ENCODE results near the gene CCDC57.

CCDC57 gene

DNA sequence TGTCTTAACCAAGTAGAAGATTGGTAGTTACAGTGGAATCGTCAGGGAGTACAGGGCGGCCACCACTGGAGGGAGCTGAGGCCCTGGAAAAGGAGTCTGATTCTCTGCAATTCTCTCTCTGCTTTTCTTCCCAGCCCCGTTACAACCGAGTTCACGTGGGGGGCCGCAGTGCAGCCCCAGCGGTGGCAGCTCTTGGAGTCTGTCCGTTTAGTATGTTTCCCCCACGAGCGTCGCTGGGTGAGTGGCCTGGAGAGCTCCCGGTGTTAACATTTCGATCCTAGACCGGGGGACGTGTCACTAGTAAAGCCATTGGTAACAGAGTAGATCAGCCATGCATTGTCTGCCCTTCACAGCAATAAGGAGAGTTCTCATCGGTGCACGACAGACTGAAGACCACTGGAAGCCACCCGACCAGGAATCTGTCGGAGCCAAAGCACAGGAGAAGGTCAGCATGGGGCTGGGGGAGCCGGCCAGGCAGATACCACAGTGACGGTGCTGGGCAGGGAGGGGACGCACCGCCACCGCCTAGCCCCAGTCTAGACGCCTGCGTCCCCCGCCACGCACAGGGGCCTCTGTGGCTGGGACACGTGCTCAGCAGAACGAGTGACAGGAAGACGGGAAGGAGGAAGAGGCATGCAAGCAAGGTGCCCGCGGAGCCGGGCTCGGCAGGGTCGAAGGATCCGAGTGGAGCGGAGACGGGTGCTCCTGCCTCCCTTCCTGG is 31.9 kb upstream of the CCDC57 start:
- H3K9me3 ChIP-seq (ENCODE audit: control insufficient read depth, insufficient read depth, low read length): no peaks in the 10 kb centered on the region
- no peaks in the 10 kb centered on the region for H3K27me3 ChIP-seq (ENCODE audit: control insufficient read depth, low read length)
- no peak overlapping the region for H3K27ac ChIP-seq (ENCODE audit: low read depth, low read length)
- TF ChIP-seq, protein P1, sequence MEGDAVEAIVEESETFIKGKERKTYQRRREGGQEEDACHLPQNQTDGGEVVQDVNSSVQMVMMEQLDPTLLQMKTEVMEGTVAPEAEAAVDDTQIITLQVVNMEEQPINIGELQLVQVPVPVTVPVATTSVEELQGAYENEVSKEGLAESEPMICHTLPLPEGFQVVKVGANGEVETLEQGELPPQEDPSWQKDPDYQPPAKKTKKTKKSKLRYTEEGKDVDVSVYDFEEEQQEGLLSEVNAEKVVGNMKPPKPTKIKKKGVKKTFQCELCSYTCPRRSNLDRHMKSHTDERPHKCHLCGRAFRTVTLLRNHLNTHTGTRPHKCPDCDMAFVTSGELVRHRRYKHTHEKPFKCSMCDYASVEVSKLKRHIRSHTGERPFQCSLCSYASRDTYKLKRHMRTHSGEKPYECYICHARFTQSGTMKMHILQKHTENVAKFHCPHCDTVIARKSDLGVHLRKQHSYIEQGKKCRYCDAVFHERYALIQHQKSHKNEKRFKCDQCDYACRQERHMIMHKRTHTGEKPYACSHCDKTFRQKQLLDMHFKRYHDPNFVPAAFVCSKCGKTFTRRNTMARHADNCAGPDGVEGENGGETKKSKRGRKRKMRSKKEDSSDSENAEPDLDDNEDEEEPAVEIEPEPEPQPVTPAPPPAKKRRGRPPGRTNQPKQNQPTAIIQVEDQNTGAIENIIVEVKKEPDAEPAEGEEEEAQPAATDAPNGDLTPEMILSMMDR (IDR thresholded peaks at IDR 0.05; ENCODE audit: low read depth, low read length, poor library complexity, severe bottlenecking): peak; percentile 31
- no peak for TF ChIP-seq EZH2phosphoT487 (IDR thresholded peaks at IDR 0.05; ENCODE audit: borderline replicate concordance, low read length)
- H3K9me2 ChIP-seq (replicated peaks; ENCODE audit: control insufficient read depth, low read length): no peaks in the 10 kb centered on the region
- no peak overlapping the region for H3K4me2 ChIP-seq (ENCODE audit: low read length)
- H4K20me1 ChIP-seq (ENCODE audit: control insufficient read depth, insufficient read depth, low read depth, low read length): 0 out of 2 replicates have a peak, but pooled peaks cover 4% of the 10 kb centered on the region
- H3K79me2 ChIP-seq (ENCODE audit: control insufficient read depth, low read length): no peaks in the 10 kb centered on the region; the same call in 1 of the 2 replicates
- H3K4me1 ChIP-seq (ENCODE audit: control insufficient read depth, low read length): no peaks in the 10 kb centered on the region
- peaks cover 2% of the 10 kb centered on the region; the same call in 1 of the 2 replicates for H3F3A ChIP-seq (ENCODE audit: control insufficient read depth, insufficient read depth)
- H3K4me3 ChIP-seq (ENCODE audit: low read length): no peak overlapping the region
- peaks cover 87% of the 10 kb centered on the region for H3K36me3 ChIP-seq (ENCODE audit: control insufficient read depth, low read length)

DNA sequence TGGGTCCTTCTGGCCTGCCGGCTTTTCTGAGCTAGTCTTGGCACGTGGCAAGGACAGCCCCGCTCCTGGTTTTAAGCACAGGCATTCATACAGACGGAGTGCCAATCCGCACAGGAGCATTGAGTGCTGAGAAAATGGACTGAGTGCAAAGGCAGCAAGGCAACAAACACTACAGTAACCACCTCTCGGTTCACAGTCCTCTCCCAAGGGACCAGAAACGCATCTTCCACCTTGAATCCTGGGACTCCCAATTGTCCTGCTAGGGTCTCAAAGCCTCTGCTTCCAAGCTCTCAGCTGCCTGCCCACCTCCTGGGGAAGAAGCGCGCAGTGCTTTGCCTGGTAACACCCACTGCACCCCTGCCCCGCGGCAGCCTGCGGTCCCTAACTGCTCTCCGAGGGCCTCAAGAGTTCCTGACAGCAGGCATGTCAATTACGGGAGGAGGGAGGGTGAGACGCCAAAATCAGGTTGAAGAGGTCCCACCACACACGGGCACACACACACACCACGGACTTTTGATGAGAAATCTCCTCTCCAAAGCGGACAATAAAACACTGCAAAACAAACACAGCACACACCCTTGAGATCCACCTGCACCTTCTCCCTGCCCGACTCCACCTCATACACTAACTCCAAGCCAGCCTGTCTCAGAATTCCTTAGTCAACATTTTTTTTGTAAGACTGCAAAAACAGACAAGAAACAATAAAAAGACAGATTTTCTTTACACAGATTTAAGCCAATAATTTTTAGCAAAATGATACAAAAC is 31.2 kb upstream of the CCDC57 start:
- 0 out of 2 replicates have a peak, but pooled peaks cover 4% of the 10 kb centered on the region for H4K20me1 ChIP-seq (ENCODE audit: control insufficient read depth, insufficient read depth, low read depth, low read length)
- H3K27me3 ChIP-seq (ENCODE audit: control insufficient read depth, low read length): no peaks in the 10 kb centered on the region
- H3K9me3 ChIP-seq (ENCODE audit: control insufficient read depth, insufficient read depth, low read length): no peaks in the 10 kb centered on the region
- no peak overlapping the region for H3K27ac ChIP-seq (ENCODE audit: low read depth, low read length)
- H3K4me1 ChIP-seq (ENCODE audit: control insufficient read depth, low read length): peaks cover 2% of the 10 kb centered on the region
- H3K79me2 ChIP-seq (ENCODE audit: control insufficient read depth, low read length): no peaks in the 10 kb centered on the region; the same call in 1 of the 2 replicates
- peaks cover 83% of the 10 kb centered on the region for H3K36me3 ChIP-seq (ENCODE audit: control insufficient read depth, low read length)
- no peak for TF ChIP-seq EZH2phosphoT487 (IDR thresholded peaks at IDR 0.05; ENCODE audit: borderline replicate concordance, low read length)
- H3K9me2 ChIP-seq (replicated peaks; ENCODE audit: control insufficient read depth, low read length): no peaks in the 10 kb centered on the region
- H3K4me3 ChIP-seq (ENCODE audit: low read length): no peak overlapping the region
- peaks cover 2% of the 10 kb centered on the region; the same call in 1 of the 2 replicates for H3F3A ChIP-seq (ENCODE audit: control insufficient read depth, insufficient read depth)
- no peak overlapping the region for H3K4me2 ChIP-seq (ENCODE audit: low read length)

DNA sequence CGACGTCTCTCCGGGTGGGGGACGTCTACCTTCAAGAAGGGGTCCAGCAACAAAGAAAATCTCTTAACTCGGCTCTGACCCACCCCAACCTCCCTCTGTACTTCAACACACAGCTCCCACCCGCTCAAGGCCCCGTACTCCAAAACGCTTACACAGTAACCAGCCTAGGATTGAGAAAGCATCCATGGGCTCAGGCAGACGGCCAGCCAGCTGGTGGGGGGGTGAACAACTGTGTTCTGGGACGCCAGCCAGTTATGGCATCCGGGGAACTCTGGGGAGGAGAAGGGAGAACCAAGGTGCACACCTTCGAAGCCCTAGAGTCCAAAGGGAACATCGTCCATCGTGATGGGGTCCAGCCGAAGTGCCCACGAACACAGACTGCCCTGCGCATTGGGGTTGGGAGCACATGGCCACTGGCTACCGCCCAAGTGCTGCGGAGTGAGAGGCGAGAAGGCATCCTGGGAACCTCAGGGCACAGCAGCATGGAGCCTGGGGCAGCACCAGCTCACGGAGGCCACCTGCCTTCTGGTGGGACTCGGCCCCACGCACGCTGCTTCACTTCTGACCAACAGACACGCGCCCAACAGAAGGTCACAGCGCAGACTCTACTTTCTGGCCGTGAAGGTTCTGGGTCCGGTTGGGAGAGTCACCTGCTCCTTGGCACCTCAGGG is 30.5 kb upstream of the CCDC57 start:
- TF ChIP-seq, protein P1 (IDR thresholded peaks at IDR 0.05; ENCODE audit: low read depth, low read length, poor library complexity, severe bottlenecking): no peak
- no peak for TF ChIP-seq EZH2phosphoT487 (IDR thresholded peaks at IDR 0.05; ENCODE audit: borderline replicate concordance, low read length)
- H3K4me3 ChIP-seq (ENCODE audit: low read length): no peak overlapping the region
- no peak overlapping the region for H3K27ac ChIP-seq (ENCODE audit: low read depth, low read length)
- H3K79me2 ChIP-seq (ENCODE audit: control insufficient read depth, low read length): no peaks in the 10 kb centered on the region; the same call in 1 of the 2 replicates
- no peak overlapping the region for H3K4me2 ChIP-seq (ENCODE audit: low read length)
- H4K20me1 ChIP-seq (ENCODE audit: control insufficient read depth, insufficient read depth, low read depth, low read length): 0 out of 2 replicates have a peak, but pooled peaks cover 4% of the 10 kb centered on the region
- no peaks in the 10 kb centered on the region for H3K27me3 ChIP-seq (ENCODE audit: control insufficient read depth, low read length)
- no peaks in the 10 kb centered on the region for H3K9me2 ChIP-seq (replicated peaks; ENCODE audit: control insufficient read depth, low read length)
- peaks cover 78% of the 10 kb centered on the region for H3K36me3 ChIP-seq (ENCODE audit: control insufficient read depth, low read length)
- H3F3A ChIP-seq (ENCODE audit: control insufficient read depth, insufficient read depth): peaks cover 2% of the 10 kb centered on the region; the same call in 1 of the 2 replicates
- peaks cover 9% of the 10 kb centered on the region for H3K4me1 ChIP-seq (ENCODE audit: control insufficient read depth, low read length)
- no peaks in the 10 kb centered on the region for H3K9me3 ChIP-seq (ENCODE audit: control insufficient read depth, insufficient read depth, low read length)
